ENCODE data around the gene FTO.
"Not testable (repeated sequence)": the region's sequence is repeated elsewhere in the genome, so short reads cannot be mapped to it uniquely, and the experiment has no call there.

FTO gene

DNA sequence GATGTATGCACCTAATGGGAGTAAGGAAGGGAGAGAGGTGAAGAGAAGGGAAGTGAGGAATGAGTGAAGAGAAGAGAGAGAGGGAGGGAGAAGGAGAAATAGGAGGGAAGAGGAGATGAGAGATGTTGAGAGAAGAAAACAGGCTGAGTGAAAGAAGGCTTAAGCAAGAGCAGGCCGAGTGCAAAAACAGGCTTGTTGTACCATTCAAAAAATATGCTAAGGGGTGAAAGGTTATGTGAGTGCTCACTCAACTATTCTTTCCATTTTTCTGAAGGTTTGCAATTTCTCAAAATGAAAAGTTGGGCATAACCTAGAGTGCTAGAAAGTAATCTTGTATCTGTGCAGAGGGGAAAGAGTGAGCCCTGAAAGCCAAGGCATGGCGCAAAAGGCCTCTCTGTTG, 23.2 kb upstream of the FTO start:
- Histone ChIP-seq H3K4me3 (ENCODE audit: low read length in 2 of 2) (no peak overlapping the region), H3K36me3 (ENCODE audit: control insufficient read depth in 2 of 2, insufficient read depth in 2 of 2, low read length in 2 of 2) (no peaks in the 10 kb centered on the region), H3K9me3 (ENCODE audit: control insufficient read depth in 2 of 2, low read length in 2 of 2) (no peaks in the 10 kb centered on the region), H3K27ac (ENCODE audit: low read depth in 2 of 2, low read length in 2 of 2) (no peak overlapping the region), H3K27me3 (ENCODE audit: control insufficient read depth in 2 of 2, insufficient read depth in 2 of 2, low read length in 2 of 2) (no peaks in the 10 kb centered on the region), H3K4me1 (ENCODE audit: control insufficient read depth in 2 of 2, insufficient read depth in 2 of 2, low read length in 2 of 2) (no peaks in the 10 kb centered on the region), H3K9ac (ENCODE audit: low read depth in 1 of 2, low read length in 2 of 2) (no peak overlapping the region)

DNA sequence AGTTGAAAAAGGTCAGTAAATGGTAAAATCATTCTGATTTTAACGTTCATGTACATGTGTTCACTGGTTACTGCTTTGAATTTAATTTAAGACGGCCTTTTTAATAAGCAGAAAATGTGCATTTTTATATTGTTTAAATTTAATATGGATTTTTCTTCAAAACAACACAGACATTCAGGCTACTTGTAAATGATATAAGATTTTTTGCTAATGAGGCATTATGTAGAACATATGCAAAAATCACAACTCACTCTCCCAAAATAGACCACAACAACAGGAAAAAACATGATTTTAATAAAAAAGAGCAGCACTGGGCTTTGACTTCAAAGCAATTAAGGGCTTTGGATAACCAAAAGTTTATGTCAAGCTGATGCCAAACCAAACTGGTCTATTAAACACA, 22.6 kb upstream of the FTO start:
- Histone ChIP-seq H3K36me3 (ENCODE audit: control insufficient read depth in 2 of 2, insufficient read depth in 2 of 2, low read length in 2 of 2) (no peaks in the 10 kb centered on the region), H3K9ac (ENCODE audit: low read depth in 1 of 2, low read length in 2 of 2) (no peak overlapping the region), H3K27ac (ENCODE audit: low read depth in 2 of 2, low read length in 2 of 2) (no peak overlapping the region), H3K4me1 (ENCODE audit: control insufficient read depth in 2 of 2, insufficient read depth in 2 of 2, low read length in 2 of 2) (no peaks in the 10 kb centered on the region), H3K4me3 (ENCODE audit: low read length in 2 of 2) (no peak overlapping the region), H3K27me3 (ENCODE audit: control insufficient read depth in 2 of 2, insufficient read depth in 2 of 2, low read length in 2 of 2) (no peaks in the 10 kb centered on the region), H3K9me3 (ENCODE audit: control insufficient read depth in 2 of 2, low read length in 2 of 2) (no peaks in the 10 kb centered on the region)

DNA sequence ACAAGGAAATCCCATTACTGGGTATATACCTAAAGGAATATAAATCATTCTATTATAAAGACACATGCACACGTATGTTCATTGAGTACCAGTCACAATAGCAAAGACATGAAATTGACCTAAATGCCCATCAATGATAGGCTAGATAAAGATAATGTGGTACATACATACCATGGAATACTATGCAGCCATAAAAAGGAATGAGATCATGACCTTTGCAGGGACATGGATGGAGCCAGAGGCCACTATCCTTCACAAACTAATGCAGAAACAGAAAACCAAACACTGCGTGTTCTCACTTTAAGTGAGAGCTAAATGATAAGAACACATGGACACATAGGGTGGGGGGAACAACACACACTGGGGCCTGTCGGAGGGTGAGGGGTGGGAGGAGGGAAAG, 18.6 kb upstream of the FTO start:
- H3K9me3 ChIP-seq (ENCODE audit: control insufficient read depth in 2 of 2, low read length in 2 of 2), result not testable (repeated sequence)

DNA sequence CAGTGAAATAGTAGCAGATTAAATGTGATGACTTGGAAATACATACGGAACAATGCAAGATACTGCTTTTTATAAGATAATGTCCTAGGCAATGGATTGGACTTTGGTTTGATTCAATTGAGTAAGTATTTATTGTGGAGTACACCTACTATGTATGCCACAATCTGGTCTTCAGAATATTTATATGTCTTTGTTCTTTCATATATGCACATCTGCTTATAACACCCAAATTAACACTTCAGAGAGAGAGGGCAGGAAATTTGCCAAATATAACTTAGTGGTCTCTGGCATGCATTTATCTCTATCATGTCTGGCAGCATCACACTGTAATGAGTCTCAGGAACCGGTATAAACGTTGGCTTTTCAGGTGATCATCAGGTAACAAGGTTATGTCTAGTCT, 17.2 kb upstream of the FTO start:
- H3K4me1 ChIP-seq (ENCODE audit: control insufficient read depth in 2 of 2, insufficient read depth in 2 of 2, low read length in 2 of 2), result no peaks in the 10 kb centered on the region
- no peak overlapping the region for H3K4me3 ChIP-seq (ENCODE audit: low read length in 2 of 2)
- H3K36me3 ChIP-seq (ENCODE audit: control insufficient read depth in 2 of 2, insufficient read depth in 2 of 2, low read length in 2 of 2), result no peaks in the 10 kb centered on the region
- H3K27me3 ChIP-seq (ENCODE audit: control insufficient read depth in 2 of 2, insufficient read depth in 2 of 2, low read length in 2 of 2), result no peaks in the 10 kb centered on the region
- no peaks in the 10 kb centered on the region for H3K9me3 ChIP-seq (ENCODE audit: control insufficient read depth in 2 of 2, low read length in 2 of 2)
- H3K9ac ChIP-seq (ENCODE audit: low read depth in 1 of 2, low read length in 2 of 2), result no peak overlapping the region
- H3K27ac ChIP-seq (ENCODE audit: low read depth in 2 of 2, low read length in 2 of 2), result no peak overlapping the region

More for the DNA sequence above, 18.6 kb upstream of the FTO start:
- H3K27ac ChIP-seq (ENCODE audit: low read depth in 2 of 2, low read length in 2 of 2); H3K4me1 ChIP-seq (ENCODE audit: control insufficient read depth in 2 of 2, insufficient read depth in 2 of 2, low read length in 2 of 2); H3K27me3 ChIP-seq (ENCODE audit: control insufficient read depth in 2 of 2, insufficient read depth in 2 of 2, low read length in 2 of 2); H3K9ac ChIP-seq (ENCODE audit: low read depth in 1 of 2, low read length in 2 of 2); H3K4me3 ChIP-seq (ENCODE audit: low read length in 2 of 2); H3K36me3 ChIP-seq (ENCODE audit: control insufficient read depth in 2 of 2, insufficient read depth in 2 of 2, low read length in 2 of 2): not testable (repeated sequence)

DNA sequence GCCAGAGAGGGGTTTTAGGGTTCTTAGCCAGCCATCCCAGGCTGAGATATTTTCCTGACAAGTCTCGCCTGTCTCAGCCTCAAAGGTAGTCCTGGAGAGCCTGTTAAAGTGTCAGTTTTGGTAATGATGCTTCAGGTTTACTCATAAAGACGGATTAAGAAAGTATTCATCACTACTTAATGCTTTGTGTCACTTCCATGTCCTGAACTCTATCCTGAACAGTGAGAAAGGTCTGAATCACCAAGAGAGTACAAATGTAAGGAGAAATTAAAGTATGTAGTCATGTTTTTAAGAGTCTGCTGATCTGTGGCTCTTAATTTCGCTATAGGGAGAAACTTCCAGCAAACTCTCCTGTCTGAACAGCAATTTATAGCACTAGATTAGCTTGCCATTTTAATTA, 14.3 kb upstream of the FTO start:
- Histone ChIP-seq H3K9me3 (ENCODE audit: control insufficient read depth in 2 of 2, low read length in 2 of 2) (no peaks in the 10 kb centered on the region), H3K36me3 (ENCODE audit: control insufficient read depth in 2 of 2, insufficient read depth in 2 of 2, low read length in 2 of 2) (no peaks in the 10 kb centered on the region), H3K27ac (ENCODE audit: low read depth in 2 of 2, low read length in 2 of 2) (no peak overlapping the region), H3K4me3 (ENCODE audit: low read length in 2 of 2) (no peak overlapping the region), H3K4me1 (ENCODE audit: control insufficient read depth in 2 of 2, insufficient read depth in 2 of 2, low read length in 2 of 2) (no peaks in the 10 kb centered on the region), H3K27me3 (ENCODE audit: control insufficient read depth in 2 of 2, insufficient read depth in 2 of 2, low read length in 2 of 2) (no peaks in the 10 kb centered on the region), H3K9ac (ENCODE audit: low read depth in 1 of 2, low read length in 2 of 2) (no peak overlapping the region)

DNA sequence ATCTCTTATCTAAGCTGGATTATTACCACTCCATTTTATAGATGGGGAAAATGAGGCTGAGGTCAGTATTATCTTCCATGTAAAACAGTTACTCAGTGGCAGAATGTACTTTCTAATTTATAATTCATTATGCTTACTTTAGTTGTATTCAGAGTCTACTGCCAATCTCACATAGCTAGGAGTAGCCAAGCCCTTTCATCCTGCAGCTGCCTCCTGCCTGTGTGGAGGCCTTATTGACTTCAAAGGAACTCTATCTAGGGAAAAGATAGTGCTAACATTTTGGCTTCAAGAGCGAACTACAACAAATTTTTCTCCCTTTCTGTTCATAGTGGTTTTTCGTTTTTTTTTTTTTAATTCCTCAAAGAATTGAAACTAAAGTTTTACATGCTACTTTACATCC, 13.2 kb upstream of the FTO start:
- Histone ChIP-seq H3K36me3 (ENCODE audit: control insufficient read depth in 2 of 2, insufficient read depth in 2 of 2, low read length in 2 of 2) (no peaks in the 10 kb centered on the region), H3K27ac (ENCODE audit: low read depth in 2 of 2, low read length in 2 of 2) (no peak overlapping the region), H3K4me1 (ENCODE audit: control insufficient read depth in 2 of 2, insufficient read depth in 2 of 2, low read length in 2 of 2) (no peaks in the 10 kb centered on the region), H3K9me3 (ENCODE audit: control insufficient read depth in 2 of 2, low read length in 2 of 2) (no peaks in the 10 kb centered on the region), H3K27me3 (ENCODE audit: control insufficient read depth in 2 of 2, insufficient read depth in 2 of 2, low read length in 2 of 2) (no peaks in the 10 kb centered on the region), H3K4me3 (ENCODE audit: low read length in 2 of 2) (no peak overlapping the region), H3K9ac (ENCODE audit: low read depth in 1 of 2, low read length in 2 of 2) (no peak overlapping the region)

DNA sequence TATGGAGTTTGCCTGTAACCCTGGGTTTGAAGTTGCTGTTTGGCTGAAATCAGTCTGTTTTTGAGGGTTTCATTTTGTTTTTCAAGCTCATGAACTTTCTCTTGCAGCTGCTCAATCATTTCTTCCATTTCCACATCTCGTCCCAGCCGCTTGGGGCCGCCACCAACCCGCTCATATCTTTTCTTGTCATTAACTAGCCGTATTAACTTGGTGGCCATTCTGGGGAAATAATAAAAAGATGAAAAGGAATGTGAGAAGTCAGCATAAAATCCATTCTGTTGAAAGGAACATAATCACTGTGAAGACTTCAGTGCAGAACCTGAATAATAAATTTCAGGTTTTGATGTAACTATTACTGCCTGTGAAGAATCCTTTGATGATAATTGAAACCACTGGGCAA, 11.8 kb upstream of the FTO start:
- Histone ChIP-seq H3K36me3 (ENCODE audit: control insufficient read depth in 2 of 2, insufficient read depth in 2 of 2, low read length in 2 of 2) (no peaks in the 10 kb centered on the region), H3K4me3 (ENCODE audit: low read length in 2 of 2) (no peak overlapping the region), H3K9ac (ENCODE audit: low read depth in 1 of 2, low read length in 2 of 2) (no peak overlapping the region), H3K27ac (ENCODE audit: low read depth in 2 of 2, low read length in 2 of 2) (no peak overlapping the region), H3K4me1 (ENCODE audit: control insufficient read depth in 2 of 2, insufficient read depth in 2 of 2, low read length in 2 of 2) (no peaks in the 10 kb centered on the region), H3K9me3 (ENCODE audit: control insufficient read depth in 2 of 2, low read length in 2 of 2) (no peaks in the 10 kb centered on the region), H3K27me3 (ENCODE audit: control insufficient read depth in 2 of 2, insufficient read depth in 2 of 2, low read length in 2 of 2) (no peaks in the 10 kb centered on the region)

DNA sequence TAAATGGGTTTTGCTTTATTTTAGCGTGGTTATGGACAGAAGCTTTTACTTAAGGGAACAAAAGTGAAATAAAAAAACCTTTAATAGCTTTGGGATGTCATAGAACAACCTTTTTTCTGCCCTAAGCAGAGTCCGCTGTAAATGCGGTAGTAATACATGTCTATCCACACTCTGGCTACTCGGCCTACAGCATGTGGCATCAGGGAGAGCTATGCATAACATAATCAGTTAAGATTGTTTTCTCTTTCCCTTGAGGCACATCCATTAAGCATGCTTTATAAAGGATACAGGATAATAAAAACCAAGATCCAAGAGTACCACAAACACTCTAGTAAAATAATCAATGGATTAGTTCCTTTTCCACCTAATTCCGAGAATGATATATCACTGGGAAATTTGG, 10.6 kb upstream of the FTO start:
- no peaks in the 10 kb centered on the region for H3K27me3 ChIP-seq (ENCODE audit: control insufficient read depth in 2 of 2, insufficient read depth in 2 of 2, low read length in 2 of 2)
- H3K27ac ChIP-seq (ENCODE audit: low read depth in 2 of 2, low read length in 2 of 2), result no peak overlapping the region
- no peak overlapping the region for H3K4me3 ChIP-seq (ENCODE audit: low read length in 2 of 2)
- no peaks in the 10 kb centered on the region for H3K4me1 ChIP-seq (ENCODE audit: control insufficient read depth in 2 of 2, insufficient read depth in 2 of 2, low read length in 2 of 2)
- no peak overlapping the region for H3K9ac ChIP-seq (ENCODE audit: low read depth in 1 of 2, low read length in 2 of 2)
- no peaks in the 10 kb centered on the region for H3K9me3 ChIP-seq (ENCODE audit: control insufficient read depth in 2 of 2, low read length in 2 of 2)
- H3K36me3 ChIP-seq (ENCODE audit: control insufficient read depth in 2 of 2, insufficient read depth in 2 of 2, low read length in 2 of 2), result no peaks in the 10 kb centered on the region

DNA sequence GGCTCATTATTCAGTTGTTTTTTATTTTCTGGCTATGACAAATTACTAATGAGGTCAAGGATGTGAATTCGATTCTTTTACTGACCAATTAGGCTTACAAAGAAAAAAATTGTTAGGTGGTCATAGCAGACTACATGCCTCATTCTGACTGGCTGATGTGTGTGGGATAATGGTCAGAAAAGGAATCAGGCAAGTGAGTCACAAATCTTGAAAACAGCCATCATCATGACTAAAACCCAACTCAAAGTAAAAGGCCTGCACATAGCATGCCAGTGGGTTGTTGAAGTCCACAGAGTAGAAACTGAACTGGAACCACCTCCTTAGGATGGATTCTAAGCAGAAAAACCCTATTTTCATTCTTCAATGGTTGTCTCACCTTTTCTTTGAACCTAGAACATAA, 8.9 kb upstream of the FTO start:
- Histone ChIP-seq H3K9ac (ENCODE audit: low read depth in 1 of 2, low read length in 2 of 2) (no peak overlapping the region), H3K4me3 (ENCODE audit: low read length in 2 of 2) (no peak overlapping the region), H3K9me3 (ENCODE audit: control insufficient read depth in 2 of 2, low read length in 2 of 2) (no peaks in the 10 kb centered on the region), H3K27me3 (ENCODE audit: control insufficient read depth in 2 of 2, insufficient read depth in 2 of 2, low read length in 2 of 2) (no peaks in the 10 kb centered on the region), H3K27ac (ENCODE audit: low read depth in 2 of 2, low read length in 2 of 2) (no peak overlapping the region), H3K4me1 (ENCODE audit: control insufficient read depth in 2 of 2, insufficient read depth in 2 of 2, low read length in 2 of 2) (no peaks in the 10 kb centered on the region), H3K36me3 (ENCODE audit: control insufficient read depth in 2 of 2, insufficient read depth in 2 of 2, low read length in 2 of 2) (no peaks in the 10 kb centered on the region)

DNA sequence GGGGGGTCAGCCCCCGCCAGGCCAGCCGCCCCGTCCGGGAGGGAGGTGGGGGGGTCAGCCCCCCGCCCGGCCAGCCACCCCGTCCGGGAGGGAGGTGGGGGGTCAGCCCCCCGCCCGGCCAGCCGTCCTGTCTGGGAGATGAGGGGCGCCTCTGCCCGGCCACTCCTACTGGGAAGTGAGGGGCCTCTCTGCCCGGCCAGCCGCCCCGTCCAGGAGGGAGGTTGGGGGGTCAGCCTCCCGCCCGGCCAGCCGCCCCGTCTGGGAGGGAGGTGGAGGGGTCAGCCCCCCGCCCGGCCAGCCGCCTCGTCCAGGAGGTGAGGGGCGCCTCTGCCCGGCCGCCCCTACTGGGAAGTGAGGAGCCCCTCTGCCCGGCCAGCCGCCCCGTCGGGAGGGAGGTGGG, 5.7 kb upstream of the FTO start:
- not testable (repeated sequence) for H3K27me3 ChIP-seq (ENCODE audit: control insufficient read depth in 2 of 2, insufficient read depth in 2 of 2, low read length in 2 of 2); H3K9ac ChIP-seq (ENCODE audit: low read depth in 1 of 2, low read length in 2 of 2); H3K4me1 ChIP-seq (ENCODE audit: control insufficient read depth in 2 of 2, insufficient read depth in 2 of 2, low read length in 2 of 2)

DNA sequence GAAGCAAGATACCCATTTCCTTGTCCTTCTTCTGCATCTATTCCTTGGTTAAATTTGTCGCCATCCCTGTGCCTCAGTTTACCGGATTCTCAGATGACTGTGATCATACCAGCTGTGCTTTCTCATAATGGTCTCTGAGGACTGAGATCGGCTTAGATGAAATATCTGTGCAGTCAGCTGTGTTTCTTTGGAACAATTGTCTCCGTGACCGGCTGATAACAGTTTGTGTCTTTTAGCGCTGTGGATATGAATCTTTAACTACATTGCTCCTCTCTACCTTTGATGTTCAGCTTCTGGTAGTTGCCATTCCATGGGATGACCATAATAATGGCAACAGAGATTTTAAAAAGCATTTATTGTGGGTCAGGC, 473 bp downstream of the FTO start:
- Histone ChIP-seq H3K27me3 (ENCODE audit: control insufficient read depth in 2 of 2, insufficient read depth in 2 of 2, low read length in 2 of 2) (no peaks in the 10 kb centered on the region), H3K9me3 (ENCODE audit: control insufficient read depth in 2 of 2, low read length in 2 of 2) (no peaks in the 10 kb centered on the region), H3K4me3 (ENCODE audit: low read length in 2 of 2) (peak overlapping the region; percentile 88 to 98), H3K4me1 (ENCODE audit: control insufficient read depth in 2 of 2, insufficient read depth in 2 of 2, low read length in 2 of 2) (peaks cover 8 to 10% of the 10 kb centered on the region in 2 donors), H3K9ac (ENCODE audit: low read depth in 1 of 2, low read length in 2 of 2) (peak overlapping the region; percentile 80 to 86), H3K27ac (ENCODE audit: low read depth in 2 of 2, low read length in 2 of 2) (peak overlapping the region in 1 of 2 donors; percentile 67), H3K36me3 (ENCODE audit: control insufficient read depth in 2 of 2, insufficient read depth in 2 of 2, low read length in 2 of 2) (no peaks in the 10 kb centered on the region)

More for the DNA sequence above, 5.7 kb upstream of the FTO start:
- H3K27ac ChIP-seq (ENCODE audit: low read depth in 2 of 2, low read length in 2 of 2); H3K36me3 ChIP-seq (ENCODE audit: control insufficient read depth in 2 of 2, insufficient read depth in 2 of 2, low read length in 2 of 2); H3K4me3 ChIP-seq (ENCODE audit: low read length in 2 of 2); H3K9me3 ChIP-seq (ENCODE audit: control insufficient read depth in 2 of 2, low read length in 2 of 2): not testable (repeated sequence)
